Loucy (cell line): ENCODE results near the gene HAPLN2.
A peak's percentile ranks its signal among the peaks of the same experiment; 100 is the strongest.

ENCODE experiments used
- H2AFZ ChIP-seq: fragments of 200-600 bp; sonication (generic); 2 replicates; pipeline ENCODE4 v1.6.0; 2016; ENCODE audit warnings: antibody characterized with exemption, mild to moderate bottlenecking, low read length, moderate library complexity
- H3F3A ChIP-seq: fragments of 200-600 bp; 2 replicates; pipeline ENCODE4 v1.6.0; 2016; ENCODE audit warnings: antibody characterized with exemption, low read depth, mild to moderate bottlenecking
- H3K27me3 ChIP-seq: fragments of 200-600 bp; sonication (generic); 2 replicates; pipeline ENCODE4 v1.6.1; 2014; ENCODE audit warnings: low read length, mild to moderate bottlenecking; ENCODE audit not compliant: insufficient read depth, poor library complexity, severe bottlenecking
- H3K36me3 ChIP-seq: fragments of 200-600 bp; sonication (generic); 2 replicates; pipeline ENCODE4 v1.6.1; 2016; ENCODE audit warnings: low read length; ENCODE audit not compliant: insufficient read depth
- H3K4me1 ChIP-seq: fragments of 200-600 bp; sonication (generic); 2 replicates; pipeline ENCODE4 v1.5.1; 2014; ENCODE audit warnings: low read length, mild to moderate bottlenecking; ENCODE audit not compliant: insufficient read depth, poor library complexity, severe bottlenecking
- H3K4me2 ChIP-seq: fragments of 200-600 bp; sonication (generic); 2 replicates; pipeline ENCODE4 v1.6.0; 2014; ENCODE audit warnings: antibody characterized with exemption, low read length, low read depth, mild to moderate bottlenecking; ENCODE audit not compliant: poor library complexity, severe bottlenecking
- H3K4me3 ChIP-seq: fragments of 200-600 bp; sonication (generic); 2 replicates; pipeline ENCODE4 v1.5.1; 2014; ENCODE audit warnings: low read length, mild to moderate bottlenecking, mixed read lengths; ENCODE audit not compliant: poor library complexity, severe bottlenecking
- H3K79me2 ChIP-seq: fragments of 200-600 bp; sonication (generic); 2 replicates; pipeline ENCODE4 v1.6.1; 2014; ENCODE audit warnings: low read length; ENCODE audit not compliant: insufficient read depth
- H3K9ac ChIP-seq: fragments of 200-600 bp; sonication (generic); 2 replicates; pipeline ENCODE4 v1.6.0; 2014; ENCODE audit warnings: mild to moderate bottlenecking, low read depth, low read length, moderate library complexity; ENCODE audit not compliant: poor library complexity, severe bottlenecking
- H3K9me2 ChIP-seq: fragments of 200-600 bp; sonication (generic); replicated peaks from 2 replicates; pipeline ENCODE4 v1.6.1; 2016; ENCODE audit warnings: low read depth, low read length, mixed read lengths
- H3K9me3 ChIP-seq: fragments of 200-600 bp; sonication (generic); 2 replicates; pipeline ENCODE4 v1.6.1; 2014; ENCODE audit warnings: mild to moderate bottlenecking, antibody characterized with exemption, low read length, low read depth; ENCODE audit not compliant: insufficient read depth
- H4K20me1 ChIP-seq: fragments of 200-600 bp; sonication (generic); 2 replicates; pipeline ENCODE4 v1.6.0; 2014; ENCODE audit warnings: antibody characterized with exemption, low read length, mild to moderate bottlenecking; ENCODE audit not compliant: insufficient read depth, poor library complexity, severe bottlenecking
- CTCF ChIP-seq: fragments of 200-600 bp; sonication (generic); conservative IDR thresholded peaks from 2 replicates; pipeline ENCODE4 v1.5.1; 2014; ENCODE audit warnings: mild to moderate bottlenecking, antibody characterized with exemption, low read length
- EZH2phosphoT487 ChIP-seq: fragments of 200-600 bp; IDR thresholded peaks from 2 replicates; pipeline ENCODE4 v1.6.1; 2018; ENCODE audit warnings: antibody characterized with exemption, mild to moderate bottlenecking, moderate library complexity, borderline replicate concordance

The HAPLN2 gene

DNA sequence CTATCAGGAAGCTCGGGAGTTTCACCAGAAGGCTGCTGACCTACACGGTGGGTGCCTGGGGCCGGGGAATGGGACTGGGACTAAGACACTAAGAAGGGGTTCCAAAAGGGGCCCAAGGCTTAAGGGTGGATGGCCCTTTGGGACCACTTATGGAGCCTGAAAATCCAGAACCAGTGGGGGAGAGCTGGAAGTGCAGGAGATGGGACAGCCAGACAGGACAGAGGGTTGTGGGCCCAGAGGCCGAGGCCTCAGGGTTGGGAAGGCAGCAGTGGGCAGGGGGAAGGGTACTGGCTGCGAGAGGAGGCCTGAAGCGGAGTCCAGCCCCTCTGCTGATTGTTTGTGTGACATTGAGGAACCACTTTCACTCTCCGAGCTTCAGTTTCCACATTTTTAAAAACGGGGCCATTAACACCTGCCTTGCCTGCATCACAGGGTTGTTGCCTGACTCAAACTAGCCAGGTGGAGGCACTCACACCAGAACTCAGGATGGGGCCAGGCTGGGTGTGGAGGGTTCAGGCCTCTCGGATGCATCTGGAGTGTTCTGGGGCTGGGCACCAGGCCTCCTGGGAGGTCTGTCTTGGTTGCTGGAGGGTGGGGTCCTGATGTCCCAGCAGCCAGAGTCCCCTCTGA lies 36.7 kb upstream of the HAPLN2 start:
- TF ChIP-seq EZH2phosphoT487 (no peak), CTCF (no peak)
- peak overlapping the region; percentile 61 for H3K4me3 ChIP-seq
- no peaks in the 10 kb centered on the region for H4K20me1 ChIP-seq
- no peaks in the 10 kb centered on the region for H3K27me3 ChIP-seq
- H3K79me2 ChIP-seq: no peaks in the 10 kb centered on the region
- H3K4me1 ChIP-seq: no peaks in the 10 kb centered on the region
- H3K9me2 ChIP-seq: no peaks in the 10 kb centered on the region
- no peak overlapping the region; the same call in 1 of the 2 replicates for H2AFZ ChIP-seq
- H3K36me3 ChIP-seq: no peaks in the 10 kb centered on the region
- H3F3A ChIP-seq: no peaks in the 10 kb centered on the region
- H3K9me3 ChIP-seq: no peaks in the 10 kb centered on the region
- H3K9ac ChIP-seq: peak overlapping the region; percentile 69
- H3K4me2 ChIP-seq: peak overlapping the region; percentile 12

GRCh38 chr1:156583821-156584622 lies 35.2 kb upstream of the HAPLN2 start:
- no peak overlapping the region for H3K4me3 ChIP-seq
- no peaks in the 10 kb centered on the region for H3K36me3 ChIP-seq
- no peaks in the 10 kb centered on the region for H4K20me1 ChIP-seq
- no peaks in the 10 kb centered on the region for H3F3A ChIP-seq
- H3K9me3 ChIP-seq: no peaks in the 10 kb centered on the region
- H2AFZ ChIP-seq: peak overlapping the region; percentile 70
- H3K79me2 ChIP-seq: no peaks in the 10 kb centered on the region
- H3K9ac ChIP-seq: peak overlapping the region; percentile 69
- TF ChIP-seq CTCF: peak; percentile 68
- no peak for TF ChIP-seq EZH2phosphoT487
- H3K4me1 ChIP-seq: no peaks in the 10 kb centered on the region
- H3K4me2 ChIP-seq: peak overlapping the region; percentile 41
- H3K27me3 ChIP-seq: no peaks in the 10 kb centered on the region
- no peaks in the 10 kb centered on the region for H3K9me2 ChIP-seq

- Histone ChIP-seq H3K36me3 (no peaks in the 10 kb centered on the region), H3K27me3 (no peaks in the 10 kb centered on the region), H3K4me2 (no peak overlapping the region), H3K9me2 (no peaks in the 10 kb centered on the region), H2AFZ (no peak overlapping the region), H3K9me3 (no peaks in the 10 kb centered on the region), H3K79me2 (no peaks in the 10 kb centered on the region), H3F3A (no peaks in the 10 kb centered on the region), H3K4me3 (no peak overlapping the region), H3K4me1 (no peaks in the 10 kb centered on the region), H3K9ac (no peak overlapping the region), H4K20me1 (no peaks in the 10 kb centered on the region)
- no peak for TF ChIP-seq EZH2phosphoT487
- peak; percentile 86 for TF ChIP-seq CTCF
These were observed 34.4 kb upstream of the HAPLN2 start for GRCh38 chr1:156584813-156585212.
